ENCODE data around the gene ERCC4. TPM values are rescaled to one million over a fixed set of nuclear protein-coding genes. Genes with fewer than 3 reads are reported as not detected.

ERCC4 gene
- total RNA-seq, 6 experiments from 2014 or later = 14.6 to 18.8 (median 15.8) TPM

- H3K9me3 Mint-ChIP-seq = no peaks in the 10 kb centered on the region
- peaks cover 17% of the 10 kb centered on the region for H3K4me1 Mint-ChIP-seq (ENCODE audit: low read depth)
- peaks cover 10% of the 10 kb centered on the region for H3K36me3 Mint-ChIP-seq (ENCODE audit: low read depth)
- no peaks in the 10 kb centered on the region; the same call in 1 of the 2 replicates for H3K27me3 Mint-ChIP-seq (ENCODE audit: insufficient read depth)
- H3K27ac Mint-ChIP-seq = no peak overlapping the region
- no peak for TF ChIP-seq CTCF (IDR thresholded peaks at IDR 0.05)
- no peak for DNase-seq
- no peak overlapping the region for H3K4me3 Mint-ChIP-seq
Measured at GRCh38 chr16:13926891-13927290, 6.9 kb downstream of the ERCC4 start.

- Mint-ChIP-seq H3K36me3 (ENCODE audit: low read depth) (peaks cover 15% of the 10 kb centered on the region), H3K4me3 (no peak overlapping the region), H3K9me3 (no peaks in the 10 kb centered on the region), H3K27me3 (ENCODE audit: insufficient read depth) (no peaks in the 10 kb centered on the region; the same call in 1 of the 2 replicates), H3K27ac (no peak overlapping the region), H3K4me1 (ENCODE audit: low read depth) (peaks cover 15% of the 10 kb centered on the region)
- TF ChIP-seq CTCF (IDR thresholded peaks at IDR 0.05) = no peak
- DNase-seq = no peak
Measured at GRCh38 chr16:13928646-13929045, 8.7 kb downstream of the ERCC4 start.

- Mint-ChIP-seq H3K9me3 (no peaks in the 10 kb centered on the region), H3K27me3 (ENCODE audit: insufficient read depth) (no peaks in the 10 kb centered on the region; the same call in 1 of the 2 replicates), H3K36me3 (ENCODE audit: low read depth) (peaks cover 36% of the 10 kb centered on the region), H3K4me3 (no peak overlapping the region), H3K4me1 (ENCODE audit: low read depth) (peaks cover 10% of the 10 kb centered on the region), H3K27ac (no peak overlapping the region)
- no peak for TF ChIP-seq CTCF (IDR thresholded peaks at IDR 0.05)
- no peak for DNase-seq
Measured at GRCh38 chr16:13931845-13932244, 11.9 kb downstream of the ERCC4 start.

GRCh38 chr16:13935408-13935807, 15.5 kb downstream of the ERCC4 start:
- TF ChIP-seq CTCF (IDR thresholded peaks at IDR 0.05) = peak; percentile 78
- H3K36me3 Mint-ChIP-seq (ENCODE audit: low read depth) = peaks cover 59% of the 10 kb centered on the region
- H3K27ac Mint-ChIP-seq = no peak overlapping the region
- no peak for DNase-seq
- no peaks in the 10 kb centered on the region for H3K9me3 Mint-ChIP-seq
- no peaks in the 10 kb centered on the region; the same call in 1 of the 2 replicates for H3K27me3 Mint-ChIP-seq (ENCODE audit: insufficient read depth)
- H3K4me3 Mint-ChIP-seq = no peak overlapping the region
- peaks cover 34% of the 10 kb centered on the region for H3K4me1 Mint-ChIP-seq (ENCODE audit: low read depth)

- peak overlapping the region; percentile 10; the same call in 1 of the 2 replicates for H3K4me3 Mint-ChIP-seq
- peaks cover 59% of the 10 kb centered on the region for H3K36me3 Mint-ChIP-seq (ENCODE audit: low read depth)
- peak overlapping the region; percentile 63 for H3K27ac Mint-ChIP-seq
- H3K4me1 Mint-ChIP-seq (ENCODE audit: low read depth) = peaks cover 34% of the 10 kb centered on the region
- H3K9me3 Mint-ChIP-seq = no peaks in the 10 kb centered on the region
- DNase-seq = no peak
- H3K27me3 Mint-ChIP-seq (ENCODE audit: insufficient read depth) = no peaks in the 10 kb centered on the region; the same call in 1 of the 2 replicates
- TF ChIP-seq CTCF (IDR thresholded peaks at IDR 0.05) = no peak
Measured at GRCh38 chr16:13936155-13936554, 16.2 kb downstream of the ERCC4 start.
